Measurements from ENCODE around the gene ANAPC7. TPM values are rescaled to one million over a fixed set of nuclear protein-coding genes. Genes with fewer than 3 reads are reported as not detected.
A peak's percentile ranks its signal among the peaks of the same experiment; 100 is the strongest.

ANAPC7 gene
- total and polyA plus RNA-seq, 9 of the 15 experiments (the other 6 are each of a cell fraction or from before 2014, with no cell fraction given), result 46.7 to 158 (median 109) TPM

DNA sequence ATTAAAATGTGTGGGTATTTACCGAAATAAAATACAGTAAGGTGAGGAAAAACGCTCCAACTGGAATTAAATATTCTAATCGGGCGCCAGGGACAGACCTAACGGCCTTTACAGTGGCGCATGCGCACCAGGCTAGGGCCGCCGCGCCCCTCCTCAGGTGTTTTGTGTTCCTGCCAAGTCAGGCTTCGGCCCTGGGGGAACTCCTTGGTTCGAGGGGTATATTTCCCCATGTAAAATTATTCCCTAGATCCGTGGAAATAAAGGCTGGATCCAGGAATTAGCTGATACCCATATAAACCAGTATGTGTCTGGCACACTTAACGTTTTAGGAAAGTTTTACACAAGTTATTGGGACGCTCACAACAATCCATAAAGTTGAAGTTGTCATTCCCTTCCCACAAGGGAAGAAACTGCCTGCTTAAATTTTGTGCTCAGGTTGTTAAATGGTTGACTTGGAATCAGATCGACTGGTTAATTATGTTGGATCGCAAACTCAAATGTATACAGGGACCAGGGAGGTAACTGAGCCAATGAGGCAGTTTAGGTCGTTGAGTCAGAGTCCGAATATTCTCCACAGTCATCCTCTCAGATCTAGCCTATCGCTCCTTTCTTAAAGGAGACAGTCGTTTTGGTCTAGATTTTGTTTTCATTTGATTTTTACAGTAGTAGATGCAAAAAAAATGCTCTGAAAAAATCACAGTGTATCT lies 621 bp upstream of the ANAPC7 start (continued):
- TF ChIP-seq GTF2F1 (IDR thresholded peaks at IDR 0.05; ENCODE audit: low read depth, low read length) (no peak), KLF1 (tag; IDR thresholded peaks at IDR 0.05) (no peak), ZNF263 (CRISPR knock-in tag; IDR thresholded peaks at IDR 0.05; ENCODE audit: borderline replicate concordance) (no peak), ZBED1 (IDR thresholded peaks at IDR 0.05) (no peak), MBD2 (IDR thresholded peaks at IDR 0.05; ENCODE audit: borderline replicate concordance, low read depth) (no peak), MAZ (CRISPR knock-in tag; conservative IDR thresholded peaks at IDR 0.05 in 1 of 2, IDR thresholded peaks at IDR 0.05 in 1 of 2) (peak; percentile 26 to 74; a peak in 2 of 4 replicates), RFX5 (IDR thresholded peaks at IDR 0.05; ENCODE audit: low read depth, low read length) (no peak), ZNF584 (CRISPR knock-in tag; IDR thresholded peaks at IDR 0.05; ENCODE audit: low read depth) (no peak), JUNB (CRISPR knock-in tag; conservative IDR thresholded peaks at IDR 0.05) (no peak), ZNF408 (CRISPR knock-in tag; IDR thresholded peaks at IDR 0.05; ENCODE audit: low read depth) (no peak), PRMT5 (CRISPR knock-in tag; IDR thresholded peaks at IDR 0.05) (no peak), MAFG (tag; conservative IDR thresholded peaks at IDR 0.05) (peak; percentile 11; the same call in 1 of the 2 replicates), ZNF253 (CRISPR knock-in tag; conservative IDR thresholded peaks at IDR 0.05) (no peak), SREBF1 (IDR thresholded peaks at IDR 0.05; ENCODE audit: borderline replicate concordance, low read depth, low read length) (no peak), TOE1 (IDR thresholded peaks at IDR 0.05; ENCODE audit: borderline replicate concordance) (peak; percentile 8; the same call in 1 of the 2 replicates), TOE1 (CRISPR knock-in tag; IDR thresholded peaks at IDR 0.05; ENCODE audit: borderline replicate concordance, low read depth) (no peak), FOXM1 (IDR thresholded peaks at IDR 0.05; ENCODE audit: low read depth) (peak; percentile 65), FOXM1 (CRISPR knock-in tag; IDR thresholded peaks at IDR 0.05; ENCODE audit: low read depth) (no peak), EP300 (IDR thresholded peaks at IDR 0.05; ENCODE audit: low read length) (peak; percentile 56; the same call in 1 of the 2 replicates), CBFB (CRISPR knock-in tag; IDR thresholded peaks at IDR 0.05) (no peak)
- TF ChIP-seq, protein P1, sequence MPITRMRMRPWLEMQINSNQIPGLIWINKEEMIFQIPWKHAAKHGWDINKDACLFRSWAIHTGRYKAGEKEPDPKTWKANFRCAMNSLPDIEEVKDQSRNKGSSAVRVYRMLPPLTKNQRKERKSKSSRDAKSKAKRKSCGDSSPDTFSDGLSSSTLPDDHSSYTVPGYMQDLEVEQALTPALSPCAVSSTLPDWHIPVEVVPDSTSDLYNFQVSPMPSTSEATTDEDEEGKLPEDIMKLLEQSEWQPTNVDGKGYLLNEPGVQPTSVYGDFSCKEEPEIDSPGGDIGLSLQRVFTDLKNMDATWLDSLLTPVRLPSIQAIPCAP (CRISPR knock-in tag; IDR thresholded peaks at IDR 0.05; ENCODE audit: borderline replicate concordance), result no peak
- TF ChIP-seq, protein P2, sequence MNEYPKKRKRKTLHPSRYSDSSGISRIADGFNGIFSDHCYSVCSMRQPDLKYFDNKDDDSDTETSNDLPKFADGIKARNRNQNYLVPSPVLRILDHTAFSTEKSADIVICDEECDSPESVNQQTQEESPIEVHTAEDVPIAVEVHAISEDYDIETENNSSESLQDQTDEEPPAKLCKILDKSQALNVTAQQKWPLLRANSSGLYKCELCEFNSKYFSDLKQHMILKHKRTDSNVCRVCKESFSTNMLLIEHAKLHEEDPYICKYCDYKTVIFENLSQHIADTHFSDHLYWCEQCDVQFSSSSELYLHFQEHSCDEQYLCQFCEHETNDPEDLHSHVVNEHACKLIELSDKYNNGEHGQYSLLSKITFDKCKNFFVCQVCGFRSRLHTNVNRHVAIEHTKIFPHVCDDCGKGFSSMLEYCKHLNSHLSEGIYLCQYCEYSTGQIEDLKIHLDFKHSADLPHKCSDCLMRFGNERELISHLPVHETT (CRISPR knock-in tag; conservative IDR thresholded peaks at IDR 0.05 in 1 of 2, IDR thresholded peaks at IDR 0.05 in 1 of 2), result no peak
